RCC 7860 (cell line): ENCODE results near the gene MARCHF4.
"Not testable (repeated sequence)": the region's sequence is repeated elsewhere in the genome, so short reads cannot be mapped to it uniquely, and the experiment has no call there.

ENCODE experiments used
- DNase-seq: peaks from one replicate; pipeline ENCODE4 v3.0.0-alpha.2; 2015; ENCODE audit warnings: low spot score
- FAIRE-seq: peaks from 2 replicates; lab custom pipeline; 2012; peaks lifted over from hg19 to GRCh38; lab: Jason Lieb, UNC

The MARCHF4 gene

DNA sequence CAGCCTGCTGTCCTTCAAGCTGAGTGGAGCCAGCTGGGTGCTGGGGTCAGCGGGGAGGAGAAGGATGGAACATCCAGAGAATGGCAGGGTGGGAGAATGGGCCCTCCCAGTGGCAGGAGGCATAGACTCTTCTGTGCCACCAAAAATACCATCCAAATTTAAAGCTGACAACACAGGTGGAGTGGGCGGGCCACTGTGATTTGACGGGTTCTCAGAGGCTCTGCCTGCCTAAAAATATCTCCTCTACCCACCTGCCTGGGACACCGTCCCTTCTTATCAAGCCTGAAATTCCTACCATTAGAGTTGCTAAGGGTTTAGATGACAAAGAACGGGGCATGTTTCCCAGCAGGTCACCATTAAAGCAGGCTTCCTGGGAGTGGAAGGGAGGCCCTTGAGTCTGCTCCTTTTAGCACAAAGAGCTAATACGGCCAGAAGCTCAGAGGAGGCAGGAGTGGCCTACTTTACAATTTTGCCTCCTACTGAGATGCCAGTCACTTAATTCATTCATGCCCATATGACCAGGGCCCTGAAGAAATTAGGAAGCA lies 19.8 kb upstream of the MARCHF4 start:
- FAIRE-seq, result no peak

GRCh38 chr2:216391401-216391800 lies 19.1 kb upstream of the MARCHF4 start:
- FAIRE-seq (no peak), DNase-seq (no peak)

More for the DNA sequence above, 19.8 kb upstream of the MARCHF4 start:
- DNase-seq, result no peak

DNA sequence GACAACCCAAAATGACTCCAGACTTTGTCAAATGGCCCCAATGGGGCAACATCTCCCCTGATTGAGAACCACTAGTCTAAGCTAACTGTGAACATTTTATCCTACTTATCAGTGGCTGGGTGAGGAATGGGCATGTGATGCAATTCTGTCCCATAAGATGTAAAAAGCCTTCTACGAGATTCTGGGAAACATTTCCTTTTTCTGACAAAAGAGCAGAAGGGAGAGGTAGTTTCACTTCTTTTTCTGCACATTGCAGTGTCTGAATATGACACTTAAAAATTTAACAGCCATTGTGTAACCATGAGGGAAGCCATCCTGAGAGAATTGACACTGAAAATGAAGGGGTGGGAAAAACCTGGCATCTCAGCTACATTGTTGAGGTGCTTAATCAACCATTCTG lies 17.3 kb upstream of the MARCHF4 start:
- FAIRE-seq, result no peak
- DNase-seq, result no peak

DNA sequence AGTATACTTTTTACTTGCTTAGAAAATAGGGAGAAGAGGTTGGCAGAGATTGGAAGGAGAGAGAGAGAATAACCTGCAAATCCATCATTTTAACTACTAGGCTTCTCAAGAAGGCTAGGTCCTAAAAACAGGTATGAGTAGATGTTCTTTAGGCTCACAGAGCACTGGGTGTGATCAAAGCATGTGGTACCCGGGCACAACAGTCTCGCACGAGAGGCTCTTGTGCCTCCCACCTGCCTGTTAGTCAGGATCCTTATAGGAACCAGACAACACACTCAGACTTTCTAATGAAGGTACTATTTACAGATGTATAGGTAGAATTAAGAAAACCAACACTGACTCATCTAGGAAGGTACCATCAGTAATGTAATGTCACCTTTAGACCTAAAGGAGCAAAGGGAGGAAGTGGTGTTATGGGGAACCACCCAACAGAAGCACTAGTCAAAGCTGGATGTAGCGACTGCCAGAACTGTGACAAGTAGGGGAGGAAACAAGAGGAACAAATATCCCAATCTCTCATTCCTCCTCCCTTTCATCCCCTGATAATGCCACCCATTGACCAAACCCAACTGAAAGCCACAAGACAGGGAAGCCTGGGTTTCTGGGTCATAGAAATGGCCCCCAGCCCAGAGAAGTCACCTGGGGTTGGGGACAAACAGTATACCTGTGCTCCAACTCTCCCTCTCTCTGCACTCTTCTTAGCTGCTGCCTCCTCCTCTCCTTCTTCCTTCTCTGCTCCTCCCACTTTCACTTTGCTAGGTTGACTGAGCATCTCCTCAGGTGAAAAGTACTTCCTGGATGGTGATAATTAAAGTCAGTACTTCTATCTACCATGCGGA lies 16.0 kb upstream of the MARCHF4 start:
- FAIRE-seq, result no peak

DNA sequence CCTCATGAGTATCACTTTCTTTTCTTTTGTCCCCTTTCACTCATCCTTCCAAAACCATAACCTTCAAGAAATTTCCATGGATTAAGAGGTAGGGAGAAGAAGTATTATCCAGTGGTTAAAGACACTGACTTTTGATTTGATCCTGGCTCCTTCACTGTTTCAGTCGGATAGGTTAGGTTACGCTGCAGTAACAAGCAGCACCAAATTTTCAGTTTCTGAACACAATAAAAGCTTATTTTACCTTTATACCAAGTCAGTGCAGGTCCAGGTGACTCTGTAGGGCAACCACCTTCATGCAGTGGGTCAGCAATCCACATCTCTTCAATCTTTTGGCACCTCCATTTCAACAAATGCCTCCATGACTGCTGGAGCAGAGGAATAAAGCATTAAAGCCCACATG lies 15.0 kb upstream of the MARCHF4 start:
- DNase-seq (no peak), FAIRE-seq (no peak)

More for the DNA sequence above, 16.0 kb upstream of the MARCHF4 start:
- DNase-seq, result no peak

DNA sequence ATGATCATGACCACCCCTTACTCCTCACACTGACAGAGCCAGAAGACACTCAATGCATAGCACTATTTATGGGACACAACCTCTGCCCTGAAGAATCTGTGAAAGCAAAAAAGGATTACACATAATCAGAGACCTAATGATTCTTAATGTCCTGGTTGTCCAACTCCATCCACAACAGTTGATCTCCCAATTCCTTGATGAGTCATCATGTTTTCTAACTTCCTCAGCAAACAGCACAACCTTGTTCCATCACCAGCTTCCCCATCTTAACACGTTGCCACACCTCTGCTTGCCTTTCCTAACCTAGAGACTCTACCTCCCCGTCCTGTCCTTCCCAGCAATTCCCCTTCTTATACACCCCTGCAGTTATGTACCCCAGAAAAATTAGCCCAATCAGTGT lies 13.2 kb upstream of the MARCHF4 start:
- no peak for FAIRE-seq
- DNase-seq, result no peak

GRCh38 chr2:216384409-216384808 lies 12.1 kb upstream of the MARCHF4 start:
- DNase-seq, FAIRE-seq: not testable (repeated sequence)

DNA sequence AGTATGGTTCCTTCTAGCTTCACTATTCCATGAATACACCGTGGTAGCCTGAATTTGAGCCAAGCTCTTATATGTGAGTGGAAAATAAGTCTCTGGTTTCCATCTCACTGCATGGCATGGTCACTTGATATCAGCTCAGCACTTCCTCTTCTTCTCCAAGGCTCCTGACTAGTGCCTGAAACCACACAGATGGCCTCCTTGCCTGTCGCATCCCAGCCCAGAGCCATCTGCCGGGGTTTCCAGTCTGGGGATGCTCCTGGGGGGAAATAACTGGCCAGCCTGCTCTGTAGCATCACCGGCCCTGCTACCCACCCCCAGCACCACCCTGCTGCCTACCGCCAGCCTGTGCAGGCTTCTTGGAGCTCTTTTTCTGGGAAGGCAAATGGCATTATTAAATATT lies 7.7 kb upstream of the MARCHF4 start:
- FAIRE-seq, result no peak
- DNase-seq, result no peak

DNA sequence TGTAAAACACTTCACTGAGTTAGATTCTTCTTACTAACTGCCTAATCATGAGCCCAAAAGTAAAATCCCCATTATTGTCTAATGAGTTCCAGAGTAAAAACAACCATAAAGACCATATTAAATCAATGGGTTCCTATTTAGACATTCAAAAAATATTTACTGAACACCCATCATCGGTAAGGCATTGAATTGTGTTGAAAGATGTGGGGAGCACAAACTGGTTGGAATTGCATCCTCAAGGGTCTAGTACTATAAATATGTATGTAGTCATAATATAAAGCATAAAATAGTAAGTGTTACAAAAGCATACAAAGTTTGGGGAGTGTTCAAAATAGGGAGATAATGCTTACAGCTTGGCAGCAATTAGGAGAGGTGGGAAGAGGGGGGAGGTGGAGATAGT lies 3.0 kb upstream of the MARCHF4 start:
- no peak for FAIRE-seq

DNA sequence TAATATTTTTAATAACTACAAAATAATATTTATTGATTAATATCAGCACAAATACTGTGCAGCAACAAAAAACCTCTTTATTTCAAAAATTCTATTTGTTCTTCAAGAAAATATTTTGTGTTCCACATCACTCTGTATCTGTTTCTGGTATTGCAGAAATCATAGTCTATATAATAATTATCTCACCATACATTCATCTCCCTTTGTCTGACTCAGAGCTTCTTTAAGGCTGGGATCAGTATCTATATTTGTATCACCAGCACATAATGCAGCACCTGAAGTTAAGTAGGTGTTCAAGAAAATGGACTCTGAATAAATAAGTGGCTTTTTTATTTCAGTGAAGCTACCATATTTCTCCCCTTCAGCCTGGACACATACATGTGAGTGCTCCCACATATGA lies 1.6 kb upstream of the MARCHF4 start:
- FAIRE-seq, result no peak
- DNase-seq, result no peak

More for the DNA sequence above, 3.0 kb upstream of the MARCHF4 start:
- no peak for DNase-seq

- DNase-seq (peak; percentile 92), FAIRE-seq (peak; percentile 77)
Measured at GRCh38 chr2:216372761-216373291, 543 bp upstream of the MARCHF4 start.

- FAIRE-seq (no peak), DNase-seq (no peak)
Measured at GRCh38 chr2:216370961-216371712, 1.1 kb downstream of the MARCHF4 start.

DNA sequence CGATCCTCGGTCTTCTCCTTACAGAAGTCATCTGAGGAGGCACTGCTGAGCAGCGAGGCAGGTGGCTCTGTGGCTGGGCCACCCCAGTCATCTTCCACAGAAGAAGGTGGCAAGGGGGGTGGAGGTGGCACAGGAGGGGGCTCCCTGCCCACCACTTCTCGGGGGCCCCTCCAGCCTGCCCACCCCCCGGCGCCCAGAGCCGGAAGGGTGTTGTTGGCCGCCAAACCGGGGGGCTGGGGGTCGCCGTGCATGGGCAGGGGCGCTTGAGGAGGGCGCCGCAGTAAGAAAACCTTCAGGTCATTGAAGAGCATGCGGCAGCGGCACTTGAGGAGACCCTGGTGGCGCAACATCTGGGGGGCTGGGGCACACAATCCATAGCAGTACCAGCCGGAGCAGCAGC lies 2.5 kb downstream of the MARCHF4 start:
- DNase-seq (no peak), FAIRE-seq (no peak)

GRCh38 chr2:216366777-216367471 lies 5.4 kb downstream of the MARCHF4 start:
- FAIRE-seq, result no peak
- DNase-seq, result no peak

DNA sequence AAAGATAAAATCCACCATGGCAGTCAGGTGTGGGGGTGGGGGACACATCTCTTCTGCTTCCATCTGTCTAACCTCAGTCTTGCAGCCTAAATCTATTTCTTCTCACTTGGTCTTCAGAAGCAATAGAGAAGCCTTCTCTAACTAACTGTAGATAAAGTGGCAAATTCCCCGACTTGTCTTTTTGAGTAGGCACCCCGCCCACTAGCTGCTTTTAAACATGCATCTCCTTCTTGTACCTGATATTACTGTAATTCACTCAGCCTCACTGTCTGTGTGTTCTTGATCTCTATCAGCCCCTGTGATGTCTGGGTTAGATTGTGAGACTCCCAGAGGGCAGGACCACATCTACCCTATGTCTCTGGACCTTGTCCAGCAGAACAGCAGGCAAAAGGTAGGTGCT lies 6.8 kb downstream of the MARCHF4 start:
- DNase-seq (no peak), FAIRE-seq (no peak)

- DNase-seq (no peak), FAIRE-seq (no peak)
Measured at GRCh38 chr2:216363221-216363620, 9.1 kb downstream of the MARCHF4 start.

DNA sequence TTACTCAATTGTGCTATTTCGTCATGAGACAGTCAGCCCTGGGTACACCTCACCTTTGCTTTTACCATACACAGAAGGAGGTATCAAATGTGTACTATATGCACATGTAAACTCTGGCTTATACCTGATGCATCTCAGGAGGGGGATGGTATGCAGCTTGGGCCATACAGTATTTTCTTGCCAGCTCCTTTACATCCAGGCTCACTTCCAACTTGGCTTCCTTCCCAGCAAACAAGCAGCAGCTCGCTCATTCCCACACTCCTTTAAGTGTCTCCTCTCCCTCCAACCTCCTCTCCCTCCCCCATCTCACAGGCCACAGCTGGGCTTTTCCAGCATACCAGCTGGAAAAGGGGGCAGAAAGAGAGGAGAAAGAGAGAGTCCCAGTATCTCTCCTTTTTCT lies 9.6 kb downstream of the MARCHF4 start:
- DNase-seq, result peak; percentile 41
- FAIRE-seq, result no peak

- DNase-seq, result no peak
- FAIRE-seq, result no peak
Measured at GRCh38 chr2:216355711-216356110, 16.6 kb downstream of the MARCHF4 start.

DNA sequence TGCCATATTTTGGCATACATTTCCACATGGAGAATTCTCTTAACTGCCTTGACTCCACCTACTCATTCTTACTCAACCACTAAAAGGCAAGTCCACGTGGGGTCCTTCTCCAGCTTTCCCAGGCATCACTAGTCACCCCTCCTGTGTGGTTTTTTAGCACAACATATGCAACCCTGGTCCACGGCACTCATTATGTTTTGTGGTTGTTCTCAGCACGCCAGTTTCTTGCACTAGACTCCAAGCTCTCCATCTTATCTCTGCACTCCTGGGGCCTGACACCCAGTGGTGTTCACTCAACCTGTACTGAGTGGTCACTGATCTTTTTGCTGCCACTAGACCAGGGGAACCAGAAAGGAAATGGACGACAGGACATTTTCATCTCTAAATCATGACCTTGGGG lies 18.0 kb downstream of the MARCHF4 start:
- DNase-seq, result peak; percentile 59
- FAIRE-seq, result peak; percentile 66

- DNase-seq (peak; percentile 18), FAIRE-seq (no peak)
Measured at GRCh38 chr2:216352653-216353270, 19.5 kb downstream of the MARCHF4 start.
